K562 (cell line): ENCODE data around the gene DCLK1. TPM values are rescaled to one million over a fixed set of nuclear protein-coding genes. Genes with fewer than 3 reads are reported as not detected.

Experiments
- ATAC-seq: fragments of 200-7000 bp; cut with Tn5 transposase; 3 replicates; pipeline ENCODE4 v1.9.1; 2020; ENCODE audit warnings: moderate library complexity
- BruUV-seq: library from RNA; stranded (reverse); fragments of 400-500 nt; replicated peaks from 2 replicates; lab custom pipeline; 2021; lab: Mats Ljungman, UMichigan
- CTCF ChIA-PET: fragments of 300-600 bp; formaldehyde crosslinking; extraction: SDS; loops from one replicate; lab custom pipeline; 2021; ENCODE audit warnings: low intra/inter-chr PET ratio; lab: Yijun Ruan, JAX
- POLR2A ChIA-PET: fragments of 300-600, 350-650 bp; sonication (Branson Sonifier 250); formaldehyde crosslinking; extraction: SDS; loops from one replicate; lab custom pipeline; 2021; ENCODE audit warnings: antibody characterized with exemption, inconsistent platforms; lab: Yijun Ruan, JAX
- DNase-seq, 4 experiments: peaks; one replicate each; pipeline versions ENCODE4 v3.0.0 to v3.0.0-alpha.2; 2011 to 2018; ENCODE audit warnings: low spot score in 3 of 4, mixed read lengths in 3 of 4; ENCODE audit errors: extremely low read depth in 1 of 4
- FAIRE-seq: peaks from 2 replicates; lab custom pipeline; 2011; peaks lifted over from hg19 to GRCh38; lab: Jason Lieb, UNC
- H2AFZ ChIP-seq: 2 replicates; pipeline ENCODE4 v1.6.0; 2011; ENCODE audit warnings: low read depth, low read length, control low read depth, inconsistent platforms
- H3K27ac ChIP-seq: fragments of 200-600 bp; 3 replicates; pipeline ENCODE4 v1.8.0; 2011; ENCODE audit warnings: low read depth, mild to moderate bottlenecking, control low read depth, inconsistent platforms, low read length, moderate library complexity, mixed read lengths; ENCODE audit errors: extremely low read depth
- H3K27me3 ChIP-seq, 2 experiments: fragments of 300-600 bp in 1 of 2; 2 replicates in 1 of 2; 3 replicates in 1 of 2; pipeline versions ENCODE4 v1.6.0 to v1.8.0; 2011; ENCODE audit warnings: inconsistent platforms in 2 of 2, low read length in 2 of 2, mild to moderate bottlenecking in 1 of 2, mixed read lengths in 1 of 2, moderate library complexity in 1 of 2; ENCODE audit not compliant: control insufficient read depth in 2 of 2, insufficient read depth in 2 of 2
- H3K36me3 ChIP-seq: fragments of 300-600 bp; 3 replicates; pipeline ENCODE4 v1.8.0; 2011; ENCODE audit warnings: mild to moderate bottlenecking, low read length, inconsistent platforms; ENCODE audit not compliant: control insufficient read depth, insufficient read depth
- H3K4me1 ChIP-seq, 2 experiments: fragments of 200-600 bp in 1 of 2; replicated peaks in 1 of 2; 2 replicates in 1 of 2; 3 replicates in 1 of 2; pipeline versions ENCODE4 v1.5.1 to v1.8.0; 2011; ENCODE audit warnings: inconsistent platforms in 2 of 2, low read length in 2 of 2, mild to moderate bottlenecking in 1 of 2, mixed read lengths in 1 of 2, moderate library complexity in 1 of 2; ENCODE audit not compliant: control insufficient read depth in 2 of 2, insufficient read depth in 2 of 2
- H3K4me2 ChIP-seq: 2 replicates; pipeline ENCODE4 v1.6.1; 2011; ENCODE audit warnings: low read length, control low read depth, inconsistent platforms, mixed read lengths; ENCODE audit not compliant: insufficient read depth
- H3K4me3 ChIP-seq: fragments of 200-600 bp; sonication (generic), shearing (Covaris generic); 2 replicates; pipeline ENCODE4 v1.5.1; 2016; ENCODE audit warnings: control low read depth, inconsistent platforms
- H3K79me2 ChIP-seq: fragments of 200-600 bp; 3 replicates; pipeline ENCODE4 v1.8.0; 2011; ENCODE audit warnings: low read length, inconsistent platforms; ENCODE audit not compliant: control insufficient read depth, insufficient read depth
- H3K9ac ChIP-seq, 2 experiments: 2 replicates each; pipeline versions ENCODE4 v1.6.0 to v1.6.1; 2011; ENCODE audit warnings: low read depth in 2 of 2, low read length in 2 of 2, control low read depth in 1 of 2, inconsistent platforms in 1 of 2, mild to moderate bottlenecking in 1 of 2, mixed read lengths in 1 of 2; ENCODE audit not compliant: insufficient read depth in 1 of 2
- H3K9me1 ChIP-seq: one replicate; pipeline ENCODE4 v1.6.0; 2011; ENCODE audit warnings: inconsistent platforms, mild to moderate bottlenecking, low read length, moderate library complexity; ENCODE audit not compliant: control insufficient read depth, insufficient read depth
- H3K9me3 ChIP-seq: replicated peaks from 2 replicates; pipeline ENCODE4 v1.5.1; 2011; ENCODE audit warnings: low read depth, low read length, inconsistent platforms; ENCODE audit not compliant: control insufficient read depth, insufficient read depth
- H4K20me1 ChIP-seq: replicated peaks from 2 replicates; pipeline ENCODE4 v1.6.1; 2011; ENCODE audit warnings: low read length, inconsistent platforms, mixed read lengths; ENCODE audit not compliant: control insufficient read depth, insufficient read depth
- CTCF ChIP-seq, 3 experiments: IDR thresholded peaks in 2 of 3; conservative IDR thresholded peaks in 1 of 3; 2 replicates each; pipeline ENCODE4 v1.5.1; 2011 to 2012; ENCODE audit warnings: low read length in 3 of 3, mild to moderate bottlenecking in 3 of 3, control low read depth in 2 of 3, improper control_type of control experiment in 1 of 3, inconsistent platforms in 1 of 3, low read depth in 1 of 3, mixed read lengths in 1 of 3, moderate library complexity in 1 of 3; ENCODE audit not compliant: insufficient read depth in 2 of 3
- HMG20B ChIP-seq: fragments of 250-450 bp; sonication (Bioruptor Pico); IDR thresholded peaks from 2 replicates; pipeline ENCODE4 v1.5.0; 2021; ENCODE audit warnings: mild to moderate bottlenecking
- RAD21 ChIP-seq, 2 experiments: fragments of 250-450 bp in 1 of 2; fragments of 450-650 bp in 1 of 2; sonication (Bioruptor Pico) in 1 of 2; formaldehyde crosslinking in 1 of 2; IDR thresholded peaks in 1 of 2; conservative IDR thresholded peaks in 1 of 2; 2 replicates each; pipeline versions ENCODE4 v1.4.0 to v1.8.0; 2020 to 2022; ENCODE audit warnings: mild to moderate bottlenecking in 2 of 2, moderate library complexity in 1 of 2
- SIX5 ChIP-seq, 2 experiments: IDR thresholded peaks; 2 replicates each; pipeline ENCODE4 v1.6.1; 2011; ENCODE audit warnings: low read length in 2 of 2, borderline replicate concordance in 1 of 2, low read depth in 1 of 2, mild to moderate bottlenecking in 1 of 2, moderate library complexity in 1 of 2; ENCODE audit not compliant: insufficient read depth in 1 of 2
- SNRNP70 ChIP-seq: fragments of 200-400 bp; formaldehyde crosslinking; optimal IDR thresholded peaks from 2 replicates; pipeline ENCODE3; 2017; ENCODE audit warnings: low read depth, low read length
- SRF ChIP-seq, 2 experiments: fragments of 250-450, 450-650 bp in 1 of 2; sonication (Bioruptor Pico) in 1 of 2; sonication (generic) in 1 of 2; formaldehyde crosslinking; IDR thresholded peaks; 2 replicates each; pipeline versions ENCODE4 v1.5.0 to v1.5.1; 2020 to 2022; ENCODE audit warnings: mild to moderate bottlenecking in 1 of 2, missing genetic modification reagents in 1 of 2
- WGBS: fragments of 100-300 bp; shearing (Covaris generic); methylation state at CpG from one replicate; pipeline ENCODE4 v1.1.6; 2016; ENCODE audit warnings: low coverage, mixed read lengths; ENCODE audit not compliant: insufficient coverage; ENCODE audit errors: missing lambda C conversion rate; 5-methylcytosine and 5-hydroxymethylcytosine counted together
- in situ Hi-C: fragments of 300-500 bp; cut with MboI; formaldehyde crosslinking; loops from 4 replicates; pipeline ENCODE4 v1.15.0; 2018; ENCODE audit warnings: inconsistent platforms, mixed read lengths
- intact Hi-C: fragments of 100-400 bp; cut with micrococcal nuclease; formaldehyde crosslinking; loops from 2 replicates; pipeline ENCODE4 v1.14.2; 2022
- polyA plus RNA-seq, 8 experiments: library from polyadenylated mRNA; depleted of rRNA in 4 of 8; stranded (reverse) in 5 of 8; unstranded in 3 of 8; fragments of >200 nt; fragmentation: Nextera tagmentation in 2 of 8; fragmentation: Illumina TruSeq in 1 of 8; extraction: Ambion mirVana in 2 of 8; extraction: Trizol in 1 of 8; gene quantifications; 2 replicates each; pipeline versions ENCODE4 v1.2.1 to v1.2.3, GENCODE V29; 2011 to 2014; ENCODE audit warnings: inconsistent platforms in 1 of 8, missing spikeins in 1 of 8
- total RNA-seq, 7 experiments: library from RNA; depleted of rRNA in 6 of 7; stranded (reverse); fragments of >200 nt in 6 of 7; fragmentation: Illumina TruSeq in 2 of 7; extraction: Trizol in 2 of 7; gene quantifications; 2 replicates each; pipeline versions ENCODE4 v1.2.1 to v1.2.3, GENCODE V29; 2011 to 2021; ENCODE audit warnings: low replicate concordance in 1 of 7

DCLK1 gene
- total and polyA plus RNA-seq, 9 of the 15 experiments (the other 6 are each of a cell fraction or from before 2014, with no cell fraction given), result 0.07 TPM; not detected in 8

DNA sequence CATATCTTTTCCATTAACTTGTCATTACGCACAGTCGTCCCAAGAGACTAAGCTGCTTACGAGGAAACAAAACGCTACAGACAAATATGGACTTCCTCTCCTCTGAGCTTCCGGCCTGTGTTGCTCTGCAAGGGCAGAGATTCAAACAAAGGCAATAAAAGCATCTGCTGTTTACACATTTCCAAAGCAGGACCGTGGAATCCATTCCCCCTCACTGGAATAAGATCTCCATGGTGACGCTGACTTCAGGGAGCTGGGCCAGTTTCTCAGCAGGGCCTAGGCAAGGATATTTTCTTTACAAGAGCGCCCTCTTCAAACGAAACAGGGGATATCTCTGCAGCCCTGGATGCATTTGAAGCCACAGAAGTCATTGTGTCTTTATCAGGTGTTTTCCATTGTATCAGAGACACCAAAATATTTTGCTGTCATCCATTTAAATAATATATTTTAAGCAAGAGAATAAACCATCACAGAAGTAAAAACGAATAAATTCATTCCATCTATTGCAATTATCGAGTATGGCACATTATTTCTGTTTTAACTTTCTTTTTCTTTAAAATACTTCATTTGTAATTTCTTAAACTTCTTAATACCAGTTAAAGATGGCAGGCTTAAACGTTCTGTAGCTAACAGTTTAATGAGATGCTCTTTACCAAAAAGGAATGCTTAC lies 177.5 kb downstream of the DCLK1 start:
- CTCF ChIA-PET, result no interaction called here
- no peaks in the 10 kb centered on the region for H3K79me2 ChIP-seq
- intact Hi-C loops (no loop called here), in situ Hi-C loops (no loop called here)
- no TSS peak for BruUV-seq
- H3K4me1 ChIP-seq, result no peaks in the 10 kb centered on the region
- no peak overlapping the region for H3K9ac ChIP-seq
- H3K36me3 ChIP-seq, result no peaks in the 10 kb centered on the region
- H3K27me3 ChIP-seq, result no peaks in the 10 kb centered on the region
- H3K9me3 ChIP-seq, result no peaks in the 10 kb centered on the region
- FAIRE-seq (no peak), ATAC-seq (peak; percentile 76; the same call in 2 of the 3 replicates), DNase-seq (peak; percentile 5 to 14 (median 10))
- no peak overlapping the region for H3K27ac ChIP-seq
- POLR2A ChIA-PET, result no interaction called here
- no peak overlapping the region for H2AFZ ChIP-seq
- no peak overlapping the region for H3K4me2 ChIP-seq
- no peak overlapping the region for H3K4me3 ChIP-seq
- 0 out of 4 replicates have a peak, but pooled peaks of 1 of the 2 experiments have one; percentile 17 for TF ChIP-seq SRF (CRISPR knock-in tag; IDR thresholded peaks at IDR 0.05)
- TF ChIP-seq SIX5 (IDR thresholded peaks at IDR 0.05; ENCODE audit: borderline replicate concordance in 1 of 2, insufficient read depth in 1 of 2, low read depth in 1 of 2, low read length in 2 of 2), result no peak
- TF ChIP-seq HMG20B, result no peak
- TF ChIP-seq RAD21 (CRISPR knock-in tag; conservative IDR thresholded peaks at IDR 0.05 in 1 of 2, IDR thresholded peaks at IDR 0.05 in 1 of 2), result peak in 1 of 2 experiments; percentile 27; a peak in 1 of 4 replicates
- no peak for TF ChIP-seq SNRNP70
- TF ChIP-seq CTCF (IDR thresholded peaks at IDR 0.05 in 2 of 3, conservative IDR thresholded peaks at IDR 0.05 in 1 of 3; ENCODE audit: insufficient read depth in 2 of 3, low read depth in 1 of 3, low read length in 3 of 3), result peak; percentile 12 to 43 (median 36); a peak in 3 of 6 replicates
- TF ChIP-seq, all 486 proteins: peak for 3
- no peaks in the 10 kb centered on the region for H3K9me1 ChIP-seq
- WGBS, result 0% methylated on average over 5 of the region's 12 CpGs
- no peaks in the 10 kb centered on the region for H4K20me1 ChIP-seq
